Measurements from ENCODE around the gene ATP8B3. TPM values are rescaled to one million over a fixed set of nuclear protein-coding genes. Genes with fewer than 3 reads are reported as not detected.
A peak's percentile ranks its signal among the peaks of the same experiment; 100 is the strongest.

The ATP8B3 gene
- total RNA-seq, 1 experiment from 2014 or later: 1.0 TPM

DNA sequence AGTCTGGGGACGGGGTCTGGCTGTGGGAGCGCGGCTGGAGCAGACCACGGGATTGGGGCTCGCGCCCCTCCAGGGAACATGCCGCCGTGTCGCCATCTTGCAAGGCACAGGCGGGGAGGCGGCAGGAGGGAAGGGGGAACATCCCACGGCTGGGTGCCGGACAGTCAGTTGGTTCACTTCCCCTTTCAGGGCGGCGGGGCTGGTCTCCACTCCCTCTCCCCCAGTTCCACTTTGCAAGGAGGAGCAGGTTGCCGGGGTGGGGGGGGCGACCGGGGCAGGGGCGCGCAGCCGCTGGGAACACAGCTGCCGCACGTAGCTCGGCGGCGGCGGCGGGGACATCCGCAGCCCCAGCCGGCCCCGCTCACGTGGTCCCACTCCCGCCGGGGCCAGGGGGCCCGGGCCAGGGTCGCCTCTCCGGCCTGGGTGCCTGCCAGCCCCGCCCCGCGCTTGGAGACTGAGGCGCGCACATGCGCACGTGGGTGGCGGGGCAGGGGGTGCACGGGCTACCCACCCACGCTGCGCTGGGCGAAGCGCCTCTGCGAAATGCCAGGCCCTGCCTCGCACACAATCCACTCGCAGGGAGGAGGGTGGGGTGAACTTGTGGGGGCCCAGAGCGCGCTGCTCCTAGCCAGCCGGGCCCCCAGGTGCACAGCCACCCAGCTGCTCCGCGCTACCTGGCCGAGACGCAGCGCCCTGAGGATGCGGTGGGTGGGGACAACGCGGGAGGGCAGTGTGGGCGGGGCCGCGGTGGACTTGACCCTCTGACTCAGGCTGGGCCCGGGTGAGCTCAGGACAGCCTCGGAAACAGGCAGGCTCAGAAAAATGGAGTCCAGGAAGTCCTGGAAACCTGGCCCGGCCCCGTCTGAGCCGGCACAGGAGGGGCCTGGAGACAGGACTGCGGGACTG, 44.9 kb upstream of the ATP8B3 start:
- H3K27me3 ChIP-seq (ENCODE audit: low read length): no peaks in the 10 kb centered on the region
- H3K27ac ChIP-seq (ENCODE audit: low read length): peak overlapping the region; percentile 96
- H2AFZ ChIP-seq (ENCODE audit: low read length): no peak overlapping the region
- H3K4me3 ChIP-seq (ENCODE audit: low read length): peak overlapping the region; percentile 93
- peak; percentile 88 for DNase-seq
- peak overlapping the region; percentile 90 for H3K4me2 ChIP-seq (ENCODE audit: low read depth, low read length, poor library complexity, severe bottlenecking)
- H3K4me1 ChIP-seq (ENCODE audit: low read length): peaks cover 91% of the 10 kb centered on the region
- no peaks in the 10 kb centered on the region for H3K36me3 ChIP-seq (ENCODE audit: insufficient read depth, low read length)
- no peaks in the 10 kb centered on the region for H3K9me3 ChIP-seq (ENCODE audit: low read length)
- no peaks in the 10 kb centered on the region for H3K9me2 ChIP-seq (replicated peaks; ENCODE audit: insufficient read depth, low read length)
- H3K9ac ChIP-seq (ENCODE audit: low read length): peak overlapping the region; percentile 97
- peaks cover 68% of the 10 kb centered on the region for H4K20me1 ChIP-seq (ENCODE audit: insufficient read depth, low read depth, low read length)
- H3K79me2 ChIP-seq (ENCODE audit: low read length): peaks cover 96% of the 10 kb centered on the region

DNA sequence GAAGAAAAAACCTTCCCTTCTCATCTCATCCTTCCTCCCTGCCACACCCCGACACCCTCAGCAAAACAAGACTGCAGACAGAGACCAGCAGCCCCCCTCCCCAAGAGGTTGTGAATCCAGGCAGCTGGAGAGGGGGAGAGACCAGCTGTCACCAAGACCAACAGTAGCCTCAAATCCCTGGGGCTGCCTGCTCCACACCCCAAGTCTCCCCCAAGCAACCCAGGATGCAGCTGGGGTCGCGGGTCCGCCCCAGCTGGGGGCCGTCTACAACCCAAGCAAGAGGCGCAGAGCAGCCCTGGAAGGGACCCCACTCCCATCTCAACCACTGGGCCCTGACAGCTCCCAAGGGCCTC, 44.2 kb upstream of the ATP8B3 start:
- H2AFZ ChIP-seq (ENCODE audit: low read length): no peak overlapping the region
- H3K4me2 ChIP-seq (ENCODE audit: low read depth, low read length, poor library complexity, severe bottlenecking): peak overlapping the region; percentile 90

DNA sequence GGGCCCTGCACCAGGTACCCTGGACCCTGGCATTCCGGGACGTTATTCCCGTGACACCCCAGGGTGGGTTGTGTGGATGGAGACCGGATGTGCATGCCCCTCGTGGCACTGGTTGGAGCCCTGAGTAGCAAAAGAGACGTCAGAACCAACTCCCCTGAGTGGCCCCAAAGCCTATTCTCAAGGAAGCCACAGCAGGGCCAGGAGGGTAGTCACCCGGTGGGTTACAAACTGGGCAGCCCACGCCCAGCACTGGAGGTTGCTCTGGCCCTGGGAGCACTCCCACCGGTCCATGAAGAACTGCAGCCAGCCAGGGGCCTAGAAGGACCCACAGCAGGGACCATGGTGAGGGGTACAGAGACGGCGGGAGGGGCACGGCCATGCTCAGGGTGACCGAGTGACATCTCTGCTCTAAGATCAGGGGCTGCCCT, 43.8 kb upstream of the ATP8B3 start:
- peaks cover 91% of the 10 kb centered on the region for H3K79me2 ChIP-seq (ENCODE audit: low read length)
- peak overlapping the region; percentile 97 for H3K9ac ChIP-seq (ENCODE audit: low read length)
- peak overlapping the region; percentile 96 for H3K27ac ChIP-seq (ENCODE audit: low read length)
- H3K4me1 ChIP-seq (ENCODE audit: low read length): peaks cover 84% of the 10 kb centered on the region
- H3K9me3 ChIP-seq (ENCODE audit: low read length): no peaks in the 10 kb centered on the region
- peaks cover 57% of the 10 kb centered on the region for H4K20me1 ChIP-seq (ENCODE audit: insufficient read depth, low read depth, low read length)
- no peak overlapping the region for H2AFZ ChIP-seq (ENCODE audit: low read length)
- no peaks in the 10 kb centered on the region for H3K27me3 ChIP-seq (ENCODE audit: low read length)
- peak overlapping the region; percentile 93 for H3K4me3 ChIP-seq (ENCODE audit: low read length)
- no peaks in the 10 kb centered on the region; the same call in 1 of the 2 replicates for H3K36me3 ChIP-seq (ENCODE audit: insufficient read depth, low read length)
- H3K4me2 ChIP-seq (ENCODE audit: low read depth, low read length, poor library complexity, severe bottlenecking): peak overlapping the region; percentile 90
- no peaks in the 10 kb centered on the region for H3K9me2 ChIP-seq (replicated peaks; ENCODE audit: insufficient read depth, low read length)
- DNase-seq: peak; percentile 59

More for the DNA sequence above, 44.2 kb upstream of the ATP8B3 start:
- peak; percentile 54 for DNase-seq
- Histone ChIP-seq H3K4me3 (ENCODE audit: low read length) (peak overlapping the region; percentile 93), H3K36me3 (ENCODE audit: insufficient read depth, low read length) (no peaks in the 10 kb centered on the region; the same call in 1 of the 2 replicates), H3K9me2 (replicated peaks; ENCODE audit: insufficient read depth, low read length) (no peaks in the 10 kb centered on the region), H3K79me2 (ENCODE audit: low read length) (peaks cover 91% of the 10 kb centered on the region), H3K27ac (ENCODE audit: low read length) (peak overlapping the region; percentile 96), H3K9me3 (ENCODE audit: low read length) (no peaks in the 10 kb centered on the region), H3K4me1 (ENCODE audit: low read length) (peaks cover 88% of the 10 kb centered on the region), H3K27me3 (ENCODE audit: low read length) (no peaks in the 10 kb centered on the region), H3K9ac (ENCODE audit: low read length) (peak overlapping the region; percentile 97), H4K20me1 (ENCODE audit: insufficient read depth, low read depth, low read length) (peaks cover 61% of the 10 kb centered on the region)

DNA sequence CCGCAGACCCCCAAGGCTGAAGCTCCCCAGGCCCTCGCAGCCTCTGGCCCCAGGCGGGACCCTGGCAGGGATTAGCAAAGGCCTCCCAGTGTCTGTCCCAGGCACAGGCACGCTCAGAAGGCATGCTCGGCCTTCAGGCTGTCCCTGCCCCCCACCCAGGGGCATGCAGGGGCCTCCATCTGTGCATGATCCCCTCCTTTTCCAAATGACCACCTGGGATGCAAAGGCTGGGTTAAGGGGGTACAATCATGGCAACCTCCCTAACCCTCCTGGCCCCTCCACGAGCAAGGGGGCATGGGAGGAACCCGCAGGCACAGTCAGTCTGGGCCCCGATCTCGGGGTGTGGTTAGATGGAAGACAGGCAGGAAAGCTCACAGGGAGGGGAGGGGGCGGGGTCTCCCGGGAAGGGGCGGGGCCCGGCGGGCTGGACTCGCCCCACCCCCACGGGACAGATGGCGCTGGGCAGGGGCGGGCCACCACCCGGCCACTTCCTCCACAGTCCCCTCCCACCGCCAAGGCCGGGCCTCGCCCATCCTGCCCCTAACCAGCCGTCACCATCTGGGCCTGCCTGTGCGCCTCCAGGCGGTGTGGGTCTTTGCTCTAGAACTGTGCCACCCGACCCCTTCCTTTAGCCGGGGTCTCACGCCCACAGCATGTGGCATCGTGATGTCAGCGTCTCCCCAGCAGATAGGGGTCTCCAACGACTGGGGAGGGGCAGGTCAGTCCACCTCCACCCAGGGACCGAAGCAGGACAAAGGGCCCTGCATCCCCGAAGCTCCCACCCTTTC, 43.2 kb upstream of the ATP8B3 start:
- peaks cover 51% of the 10 kb centered on the region for H4K20me1 ChIP-seq (ENCODE audit: insufficient read depth, low read depth, low read length)
- no peaks in the 10 kb centered on the region for H3K27me3 ChIP-seq (ENCODE audit: low read length)
- H3K4me3 ChIP-seq (ENCODE audit: low read length): peak overlapping the region; percentile 93
- H3K4me2 ChIP-seq (ENCODE audit: low read depth, low read length, poor library complexity, severe bottlenecking): peak overlapping the region; percentile 90
- H3K9ac ChIP-seq (ENCODE audit: low read length): peak overlapping the region; percentile 97
- peak overlapping the region; percentile 96 for H3K27ac ChIP-seq (ENCODE audit: low read length)
- no peaks in the 10 kb centered on the region for H3K9me3 ChIP-seq (ENCODE audit: low read length)
- peaks cover 86% of the 10 kb centered on the region for H3K79me2 ChIP-seq (ENCODE audit: low read length)
- peaks cover 78% of the 10 kb centered on the region for H3K4me1 ChIP-seq (ENCODE audit: low read length)
- no peaks in the 10 kb centered on the region for H3K9me2 ChIP-seq (replicated peaks; ENCODE audit: insufficient read depth, low read length)
- DNase-seq: peak; percentile 92
- no peaks in the 10 kb centered on the region; the same call in 1 of the 2 replicates for H3K36me3 ChIP-seq (ENCODE audit: insufficient read depth, low read length)
- H2AFZ ChIP-seq (ENCODE audit: low read length): no peak overlapping the region

DNA sequence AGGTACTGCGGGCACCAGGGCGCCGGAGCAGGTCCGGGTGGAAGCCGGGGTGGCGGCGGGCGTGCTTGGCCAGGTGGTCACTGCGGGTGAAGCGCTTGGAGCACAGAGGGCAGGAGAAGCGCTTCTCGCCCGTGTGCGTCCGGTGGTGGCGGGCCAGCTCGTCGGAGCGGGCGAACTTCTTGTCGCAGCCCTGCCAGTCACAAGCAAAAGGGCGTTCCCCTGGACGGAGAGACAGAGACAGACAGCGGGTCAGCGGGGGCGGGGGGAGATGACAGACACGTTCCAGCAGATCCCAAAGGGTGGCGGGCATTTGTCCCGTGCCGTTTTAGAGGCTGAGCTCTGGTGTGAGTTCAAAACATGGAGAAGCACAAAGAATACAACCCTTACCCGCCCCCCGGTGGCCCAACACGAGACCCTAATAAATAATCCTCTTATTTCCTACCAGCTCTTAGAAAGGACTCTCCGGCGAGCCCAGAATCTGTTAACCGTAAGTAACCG, 42.5 kb upstream of the ATP8B3 start:
- no peaks in the 10 kb centered on the region for H3K9me3 ChIP-seq (ENCODE audit: low read length)
- H3K4me3 ChIP-seq (ENCODE audit: low read length): no peak overlapping the region
- peak; percentile 45 for DNase-seq
- peaks cover 79% of the 10 kb centered on the region for H3K79me2 ChIP-seq (ENCODE audit: low read length)
- H4K20me1 ChIP-seq (ENCODE audit: insufficient read depth, low read depth, low read length): peaks cover 45% of the 10 kb centered on the region
- H3K27me3 ChIP-seq (ENCODE audit: low read length): no peaks in the 10 kb centered on the region
- H3K9ac ChIP-seq (ENCODE audit: low read length): no peak overlapping the region
- no peak overlapping the region for H2AFZ ChIP-seq (ENCODE audit: low read length)
- no peak overlapping the region for H3K4me2 ChIP-seq (ENCODE audit: low read depth, low read length, poor library complexity, severe bottlenecking)
- H3K36me3 ChIP-seq (ENCODE audit: insufficient read depth, low read length): no peaks in the 10 kb centered on the region; the same call in 1 of the 2 replicates
- no peak overlapping the region for H3K27ac ChIP-seq (ENCODE audit: low read length)
- H3K4me1 ChIP-seq (ENCODE audit: low read length): peaks cover 71% of the 10 kb centered on the region
- no peaks in the 10 kb centered on the region for H3K9me2 ChIP-seq (replicated peaks; ENCODE audit: insufficient read depth, low read length)

DNA sequence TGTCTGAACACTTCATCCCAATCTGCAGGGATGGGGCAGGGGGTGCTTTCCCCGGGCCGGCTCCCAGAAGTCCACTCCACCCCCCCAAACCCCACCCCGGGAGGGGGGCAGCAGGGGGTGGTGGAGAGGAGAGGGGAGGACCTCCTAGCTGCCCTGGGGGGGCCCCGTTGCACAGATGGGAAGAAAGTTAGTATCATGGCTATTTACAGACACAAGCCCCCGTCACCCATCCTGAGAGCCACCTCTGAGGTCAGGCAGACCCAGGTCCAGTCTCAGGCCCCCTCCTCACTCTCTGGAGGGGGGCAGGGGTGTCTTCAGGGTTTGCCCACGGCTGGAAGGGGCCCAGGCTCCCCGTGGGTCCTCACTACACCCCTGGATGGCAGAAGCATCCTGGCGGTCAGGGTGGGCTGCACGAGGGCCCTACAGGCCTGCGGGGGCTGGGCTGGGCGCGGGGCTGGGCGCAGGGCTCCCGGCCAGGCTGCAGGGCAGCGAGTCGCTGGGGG, 42.0 kb upstream of the ATP8B3 start:
- H3K36me3 ChIP-seq (ENCODE audit: insufficient read depth, low read length): no peaks in the 10 kb centered on the region; the same call in 1 of the 2 replicates
- H4K20me1 ChIP-seq (ENCODE audit: insufficient read depth, low read depth, low read length): peaks cover 40% of the 10 kb centered on the region
- DNase-seq: peak; percentile 35
- peaks cover 66% of the 10 kb centered on the region for H3K4me1 ChIP-seq (ENCODE audit: low read length)
- peaks cover 74% of the 10 kb centered on the region for H3K79me2 ChIP-seq (ENCODE audit: low read length)
- no peaks in the 10 kb centered on the region for H3K27me3 ChIP-seq (ENCODE audit: low read length)
- H3K4me3 ChIP-seq (ENCODE audit: low read length): no peak overlapping the region
- no peaks in the 10 kb centered on the region for H3K9me2 ChIP-seq (replicated peaks; ENCODE audit: insufficient read depth, low read length)
- no peak overlapping the region for H3K4me2 ChIP-seq (ENCODE audit: low read depth, low read length, poor library complexity, severe bottlenecking)
- no peak overlapping the region for H2AFZ ChIP-seq (ENCODE audit: low read length)
- no peak overlapping the region for H3K9ac ChIP-seq (ENCODE audit: low read length)
- no peaks in the 10 kb centered on the region for H3K9me3 ChIP-seq (ENCODE audit: low read length)
- H3K27ac ChIP-seq (ENCODE audit: low read length): no peak overlapping the region

DNA sequence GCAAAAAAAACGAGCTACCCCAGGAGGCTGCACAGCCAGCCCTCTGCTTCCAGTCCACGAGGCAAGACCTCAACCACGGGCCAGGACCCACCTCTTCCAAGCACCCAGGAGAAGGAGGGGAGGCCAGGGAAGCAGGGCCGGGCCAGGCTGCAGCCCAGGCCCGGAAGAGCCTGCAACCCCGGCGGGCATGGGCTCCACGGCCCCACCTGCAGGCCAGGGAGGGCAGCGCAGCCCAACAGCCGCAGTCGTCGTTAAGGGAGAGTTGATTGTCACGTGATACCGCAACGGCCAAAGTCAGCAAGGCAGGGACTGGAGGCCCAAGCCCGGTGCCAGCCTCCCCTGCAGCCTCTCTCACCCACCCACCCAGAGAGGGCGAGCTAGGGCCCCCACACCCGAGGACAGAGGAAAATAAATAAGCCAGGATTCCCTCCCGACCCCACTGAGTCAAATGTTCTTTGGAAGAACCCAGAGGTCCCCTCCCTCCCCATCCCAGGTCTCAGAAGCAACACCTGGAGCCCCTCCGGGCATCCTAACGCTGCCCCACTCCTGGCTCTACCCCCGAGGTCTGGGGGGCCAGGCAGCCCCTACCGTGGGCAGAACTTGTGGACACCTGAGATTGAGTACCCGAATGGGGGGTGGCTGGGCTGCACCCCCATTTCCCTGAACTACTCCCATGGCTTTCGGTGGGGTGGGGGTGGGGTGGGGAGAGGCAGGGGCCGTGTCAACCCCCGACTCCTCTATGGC, 41.4 kb upstream of the ATP8B3 start:
- Histone ChIP-seq H3K4me2 (ENCODE audit: low read depth, low read length, poor library complexity, severe bottlenecking) (peak overlapping the region; percentile 25), H3K9ac (ENCODE audit: low read length) (peak overlapping the region; percentile 53), H2AFZ (ENCODE audit: low read length) (no peak overlapping the region), H3K9me3 (ENCODE audit: low read length) (no peaks in the 10 kb centered on the region), H3K27me3 (ENCODE audit: low read length) (no peaks in the 10 kb centered on the region), H3K36me3 (ENCODE audit: insufficient read depth, low read length) (no peaks in the 10 kb centered on the region; the same call in 1 of the 2 replicates), H3K4me1 (ENCODE audit: low read length) (peaks cover 60% of the 10 kb centered on the region), H3K4me3 (ENCODE audit: low read length) (no peak overlapping the region), H3K9me2 (replicated peaks; ENCODE audit: insufficient read depth, low read length) (no peaks in the 10 kb centered on the region), H3K27ac (ENCODE audit: low read length) (peak overlapping the region; percentile 54), H4K20me1 (ENCODE audit: insufficient read depth, low read depth, low read length) (peaks cover 33% of the 10 kb centered on the region), H3K79me2 (ENCODE audit: low read length) (peaks cover 68% of the 10 kb centered on the region)
- DNase-seq: peak; percentile 94
